Hepatocyte (in vitro differentiated cells): ENCODE results near the gene FOXM1.

ENCODE experiments used
- CTCF ChIP-seq: fragments of 200-600 bp; sonication (generic); IDR thresholded peaks from 2 replicates; pipeline ENCODE4 v1.5.1; 2016; ENCODE audit warnings: antibody characterized with exemption, mild to moderate bottlenecking; ENCODE audit not compliant: poor library complexity
- EZH2 ChIP-seq: fragments of 200-600 bp; sonication (generic); IDR thresholded peaks from 2 replicates; pipeline ENCODE4 v1.6.1; 2016; ENCODE audit warnings: antibody characterized with exemption, mild to moderate bottlenecking, borderline replicate concordance
- EZH2phosphoT487 ChIP-seq: fragments of 200-600 bp; sonication (generic); IDR thresholded peaks from one replicate; pipeline ENCODE4 v1.6.1; 2018; ENCODE audit warnings: antibody characterized with exemption, mild to moderate bottlenecking, low read depth, moderate library complexity; ENCODE audit not compliant: unreplicated experiment, severe bottlenecking

- TF ChIP-seq CTCF = no peak
- TF ChIP-seq EZH2phosphoT487 = no peak
- no peak for TF ChIP-seq EZH2
Measured at GRCh38 chr12:2845280-2845679, 31.7 kb downstream of the FOXM1 start.
